HUES64 (cell line): ENCODE measurements around the gene SLC25A4.
A peak's percentile ranks its signal among the peaks of the same experiment; 100 is the strongest.

Experiments
- H3K27ac ChIP-seq: 2 replicates; pipeline ENCODE4 v1.7.0; 2013; ENCODE audit warnings: low read depth, low read length, inconsistent platforms
- H3K27me3 ChIP-seq: 2 replicates; pipeline ENCODE4 v1.6.1; 2013; ENCODE audit warnings: mild to moderate bottlenecking, low read length; ENCODE audit not compliant: insufficient read depth
- H3K36me3 ChIP-seq: 2 replicates; pipeline ENCODE4 v1.6.1; 2013; ENCODE audit warnings: mild to moderate bottlenecking, low read length; ENCODE audit not compliant: insufficient read depth
- H3K4me1 ChIP-seq: 2 replicates; pipeline ENCODE4 v1.6.1; 2013; ENCODE audit warnings: mild to moderate bottlenecking, low read length, moderate library complexity; ENCODE audit not compliant: insufficient read depth
- H3K4me3 ChIP-seq: 2 replicates; pipeline ENCODE4 v1.5.1; 2013; ENCODE audit warnings: mild to moderate bottlenecking, low read length, moderate library complexity
- H3K9ac ChIP-seq: 2 replicates; pipeline ENCODE4 v1.6.1; 2013; ENCODE audit warnings: mild to moderate bottlenecking, low read depth, low read length
- H3K9me3 ChIP-seq: 2 replicates; pipeline ENCODE4 v1.6.1; 2013; ENCODE audit warnings: low read depth, low read length; ENCODE audit not compliant: insufficient read depth
- WGBS: fragments of 150-250, 120-280 bp; methylation state at CpG from one replicate; pipeline ENCODE4 v1.1.7; 2013; ENCODE audit warnings: missing lambda C conversion rate; 5-methylcytosine and 5-hydroxymethylcytosine counted together

The SLC25A4 gene

GRCh38 chr4:185142564-185142911, 528 bp upstream of the SLC25A4 start:
- Histone ChIP-seq H3K27me3 (no peaks in the 10 kb centered on the region; the same call in 1 of the 2 replicates), H3K27ac (peak overlapping the region; percentile 60; the same call in 1 of the 2 replicates), H3K9ac (peak overlapping the region; percentile 86), H3K4me3 (peak overlapping the region; percentile 83), H3K36me3 (peaks cover 29% of the 10 kb centered on the region), H3K4me1 (peaks cover 10% of the 10 kb centered on the region; the same call in 1 of the 2 replicates), H3K9me3 (no peaks in the 10 kb centered on the region)
- 12% methylated on average over 11 of the region's 11 CpGs for WGBS

GRCh38 chr4:185143601-185143969, 519 bp downstream of the SLC25A4 start:
- Histone ChIP-seq H3K27ac (no peak overlapping the region), H3K4me3 (peak overlapping the region; percentile 83), H3K27me3 (no peaks in the 10 kb centered on the region; the same call in 1 of the 2 replicates), H3K4me1 (peaks cover 10% of the 10 kb centered on the region; the same call in 1 of the 2 replicates), H3K9ac (peak overlapping the region; percentile 86; the same call in 1 of the 2 replicates), H3K36me3 (peaks cover 32% of the 10 kb centered on the region), H3K9me3 (no peaks in the 10 kb centered on the region)
- 3% methylated on average over 29 of the region's 30 CpGs for WGBS

- no peaks in the 10 kb centered on the region; the same call in 1 of the 2 replicates for H3K27me3 ChIP-seq
- peak overlapping the region; percentile 83; the same call in 1 of the 2 replicates for H3K4me3 ChIP-seq
- peaks cover 10% of the 10 kb centered on the region; the same call in 1 of the 2 replicates for H3K4me1 ChIP-seq
- H3K9me3 ChIP-seq, result no peaks in the 10 kb centered on the region
- peaks cover 32% of the 10 kb centered on the region for H3K36me3 ChIP-seq
- 88% methylated on average over 16 of the region's 16 CpGs for WGBS
- H3K27ac ChIP-seq, result no peak overlapping the region
- no peak overlapping the region for H3K9ac ChIP-seq
These were observed 1.7 kb downstream of the SLC25A4 start for GRCh38 chr4:185144601-185145240.

- Histone ChIP-seq H3K4me1 (peaks cover 10% of the 10 kb centered on the region; the same call in 1 of the 2 replicates), H3K9me3 (no peaks in the 10 kb centered on the region), H3K4me3 (no peak overlapping the region), H3K9ac (no peak overlapping the region), H3K27me3 (no peaks in the 10 kb centered on the region; the same call in 1 of the 2 replicates), H3K36me3 (peaks cover 39% of the 10 kb centered on the region), H3K27ac (no peak overlapping the region)
- 94% methylated on average over 13 of the region's 13 CpGs for WGBS
These were observed 2.5 kb downstream of the SLC25A4 start for GRCh38 chr4:185145572-185145971.

- H3K27me3 ChIP-seq, result no peaks in the 10 kb centered on the region
- peaks cover 3% of the 10 kb centered on the region; the same call in 1 of the 2 replicates for H3K4me1 ChIP-seq
- 91% methylated on average over 12 of the region's 12 CpGs for WGBS
- H3K9me3 ChIP-seq, result no peaks in the 10 kb centered on the region
- no peak overlapping the region for H3K27ac ChIP-seq
- H3K36me3 ChIP-seq, result peaks cover 49% of the 10 kb centered on the region
- no peak overlapping the region for H3K4me3 ChIP-seq
- H3K9ac ChIP-seq, result no peak overlapping the region
These were observed 6.3 kb downstream of the SLC25A4 start for GRCh38 chr4:185149392-185149791.

- H3K4me1 ChIP-seq, result no peaks in the 10 kb centered on the region
- WGBS, result no CpG with 5 or more reads among the region's 1 CpG
- no peaks in the 10 kb centered on the region for H3K27me3 ChIP-seq
- H3K9me3 ChIP-seq, result no peaks in the 10 kb centered on the region
- H3K9ac ChIP-seq, result no peak overlapping the region
- H3K4me3 ChIP-seq, result no peak overlapping the region
- peaks cover 32% of the 10 kb centered on the region for H3K36me3 ChIP-seq
- no peak overlapping the region for H3K27ac ChIP-seq
These were observed 8.2 kb downstream of the SLC25A4 start for GRCh38 chr4:185151296-185151695.

- 97% methylated on average over 2 of the region's 2 CpGs for WGBS
- H3K27me3 ChIP-seq, result no peaks in the 10 kb centered on the region
- H3K4me3 ChIP-seq, result no peak overlapping the region
- no peak overlapping the region for H3K9ac ChIP-seq
- peaks cover 42% of the 10 kb centered on the region for H3K36me3 ChIP-seq
- no peak overlapping the region for H3K27ac ChIP-seq
- H3K9me3 ChIP-seq, result no peaks in the 10 kb centered on the region
- H3K4me1 ChIP-seq, result no peaks in the 10 kb centered on the region
These were observed 22.6 kb downstream of the SLC25A4 start for GRCh38 chr4:185165605-185166063.

GRCh38 chr4:185167234-185167633, 24.2 kb downstream of the SLC25A4 start:
- Histone ChIP-seq H3K27me3 (no peaks in the 10 kb centered on the region), H3K27ac (no peak overlapping the region), H3K4me3 (no peak overlapping the region), H3K4me1 (peaks cover 13% of the 10 kb centered on the region; the same call in 1 of the 2 replicates), H3K9ac (no peak overlapping the region), H3K9me3 (no peaks in the 10 kb centered on the region), H3K36me3 (peaks cover 27% of the 10 kb centered on the region)
- 92% methylated on average over 9 of the region's 9 CpGs for WGBS

- H3K4me1 ChIP-seq, result peaks cover 16% of the 10 kb centered on the region; the same call in 1 of the 2 replicates
- 88% methylated on average over 2 of the region's 2 CpGs for WGBS
- no peak overlapping the region for H3K4me3 ChIP-seq
- H3K36me3 ChIP-seq, result peaks cover 37% of the 10 kb centered on the region
- H3K27ac ChIP-seq, result peak overlapping the region; percentile 43; the same call in 1 of the 2 replicates
- no peak overlapping the region for H3K9ac ChIP-seq
- H3K9me3 ChIP-seq, result no peaks in the 10 kb centered on the region
- no peaks in the 10 kb centered on the region for H3K27me3 ChIP-seq
These were observed 28.5 kb downstream of the SLC25A4 start for GRCh38 chr4:185171373-185172071.

- H3K4me3 ChIP-seq, result no peak overlapping the region
- H3K36me3 ChIP-seq, result peaks cover 14% of the 10 kb centered on the region
- peaks cover 15% of the 10 kb centered on the region for H3K4me1 ChIP-seq
- no peaks in the 10 kb centered on the region for H3K9me3 ChIP-seq
- no peak overlapping the region for H3K27ac ChIP-seq
- no peak overlapping the region for H3K9ac ChIP-seq
- H3K27me3 ChIP-seq, result no peaks in the 10 kb centered on the region
- 89% methylated on average over 3 of the region's 3 CpGs for WGBS
These were observed 36.4 kb downstream of the SLC25A4 start for GRCh38 chr4:185179488-185179887.

- no peak overlapping the region for H3K4me3 ChIP-seq
- no peak overlapping the region for H3K9ac ChIP-seq
- H3K27me3 ChIP-seq, result no peaks in the 10 kb centered on the region
- WGBS, result 30% methylated on average over 2 of the region's 2 CpGs
- no peak overlapping the region; the same call in 1 of the 2 replicates for H3K27ac ChIP-seq
- no peaks in the 10 kb centered on the region for H3K9me3 ChIP-seq
- H3K36me3 ChIP-seq, result peaks cover 6% of the 10 kb centered on the region; the same call in 1 of the 2 replicates
- H3K4me1 ChIP-seq, result peaks cover 15% of the 10 kb centered on the region
These were observed 39.2 kb downstream of the SLC25A4 start for GRCh38 chr4:185182239-185182638.
